Measurements from ENCODE around the gene SYDE2. TPM values are rescaled to one million over a fixed set of nuclear protein-coding genes. Genes with fewer than 3 reads are reported as not detected.
"Not testable (repeated sequence)": the region's sequence is repeated elsewhere in the genome, so short reads cannot be mapped to it uniquely, and the experiment has no call there.

The SYDE2 gene
- total and polyA plus RNA-seq, 2 donors (not counting 1 experiment from before 2014, with no cell fraction given), result 0.25 to 0.89 TPM

DNA sequence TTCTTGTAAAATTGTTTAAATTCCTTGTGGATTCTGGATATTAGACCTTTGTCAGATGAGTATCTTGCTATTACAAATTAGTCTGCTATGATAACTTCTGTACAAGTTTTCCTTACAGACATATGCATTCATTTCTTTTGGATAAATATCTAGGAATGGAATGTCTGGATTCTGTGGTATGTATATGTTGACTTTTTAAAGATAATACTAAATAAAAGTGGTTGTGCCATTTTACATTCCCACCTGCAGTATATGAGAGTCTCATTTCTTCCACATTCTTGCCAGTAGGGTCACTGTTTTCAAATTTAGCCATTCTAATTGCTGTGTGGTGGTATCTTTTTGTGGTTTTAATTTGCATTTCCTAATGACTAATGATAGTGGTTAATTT lies 53.9 kb downstream of the SYDE2 start:
- Mint-ChIP-seq H3K27ac (no peak overlapping the region), H3K4me3 (no peak overlapping the region), H3K9me3 (ENCODE audit: insufficient read depth) (no peaks in the 10 kb centered on the region), H3K4me1 (no peaks in the 10 kb centered on the region), H3K27me3 (peaks cover 8% of the 10 kb centered on the region)
- CTCF ChIA-PET, result no interaction called here
- Histone ChIP-seq H4K20me1 (ENCODE audit: control insufficient read depth, insufficient read depth, low read length, poor library complexity, severe bottlenecking) (no peaks in the 10 kb centered on the region), H3K9ac (ENCODE audit: low read length) (no peak overlapping the region), H3K27me3 (replicated peaks in 1 of 4; ENCODE audit: control extremely low read depth in 1 of 4, control insufficient read depth in 3 of 4, insufficient read depth in 4 of 4, low read length in 3 of 4) (peaks cover 0 to 4% (median 0%) of the 10 kb centered on the region in 4 experiments), H3K4me1 (ENCODE audit: control insufficient read depth in 2 of 2, insufficient read depth in 2 of 2, low read length in 2 of 2) (no peaks in the 10 kb centered on the region), H3K27ac (ENCODE audit: low read length in 2 of 2) (no peak overlapping the region), H3K79me2 (ENCODE audit: control insufficient read depth, insufficient read depth, low read length) (no peaks in the 10 kb centered on the region), H3K4me2 (replicated peaks; ENCODE audit: low read depth, low read length, poor library complexity, severe bottlenecking) (no peak overlapping the region), H3K9me3 (ENCODE audit: control extremely low read depth in 1 of 3, control insufficient read depth in 2 of 3, insufficient read depth in 1 of 3, low read length in 2 of 3) (no peaks in the 10 kb centered on the region), H3K36me3 (replicated peaks in 1 of 2; ENCODE audit: control extremely low read depth in 1 of 2, control insufficient read depth in 1 of 2, extremely low read depth in 1 of 2, insufficient read depth in 2 of 2, low read length in 1 of 2) (no peaks in the 10 kb centered on the region), H2AFZ (ENCODE audit: insufficient read depth, low read depth, low read length, poor library complexity, severe bottlenecking) (no peak overlapping the region), H3K4me3 (ENCODE audit: control extremely low read depth in 1 of 5, extremely low read depth in 1 of 5, insufficient read depth in 1 of 5, low read depth in 2 of 5, low read length in 4 of 5) (no peak overlapping the region)
- intact Hi-C loops (cut with micrococcal nuclease), result no loop called here
- POLR2A ChIA-PET, result no interaction called here
- TF ChIP-seq CTCF (IDR thresholded peaks at IDR 0.05), result no peak
- TF ChIP-seq EZH2 (IDR thresholded peaks at IDR 0.05; ENCODE audit: borderline replicate concordance, insufficient read depth, low read depth, low read length, poor library complexity, severe bottlenecking), result no peak
- DNase-seq, result no peak
- ATAC-seq (ENCODE audit: low read depth), result no peak

DNA sequence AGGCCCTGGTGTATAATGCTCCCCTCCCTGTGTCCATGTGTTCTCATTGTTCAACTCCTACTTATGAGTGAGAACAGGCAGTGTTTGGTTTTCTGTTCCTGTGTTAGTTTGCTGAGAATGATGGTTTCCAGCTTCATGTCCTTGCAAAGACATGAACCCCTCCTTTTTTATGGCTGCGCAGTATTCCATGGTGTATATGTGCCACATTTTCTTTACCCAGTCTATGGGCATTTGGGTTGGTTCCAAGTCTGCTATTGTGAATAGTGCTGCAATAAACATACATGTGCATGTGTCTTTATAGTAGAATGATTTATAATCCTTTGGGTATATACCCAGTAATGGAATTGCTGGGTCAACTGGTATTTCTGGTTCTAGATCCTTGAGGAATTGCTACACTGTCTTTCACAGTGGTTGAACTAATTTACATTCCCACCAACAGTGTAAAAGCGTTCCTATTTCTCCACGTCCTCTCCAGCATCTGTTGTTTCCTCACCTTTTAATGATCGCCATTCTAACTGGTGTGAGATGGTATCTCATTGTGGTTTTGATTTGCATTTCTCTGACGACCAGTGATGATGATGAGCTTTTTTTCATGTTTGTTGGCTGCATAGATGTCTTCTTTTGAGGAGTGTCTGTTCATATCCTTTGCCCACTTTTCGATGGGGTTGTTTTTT lies 54.4 kb downstream of the SYDE2 start:
- intact Hi-C loops (cut with micrococcal nuclease); H3K27ac Mint-ChIP-seq; H3K4me2 ChIP-seq (replicated peaks; ENCODE audit: low read depth, low read length, poor library complexity, severe bottlenecking); H3K4me3 Mint-ChIP-seq; H3K9me3 ChIP-seq (ENCODE audit: control extremely low read depth in 1 of 3, control insufficient read depth in 2 of 3, insufficient read depth in 1 of 3, low read length in 2 of 3); H2AFZ ChIP-seq (ENCODE audit: insufficient read depth, low read depth, low read length, poor library complexity, severe bottlenecking); H3K9ac ChIP-seq (ENCODE audit: low read length); H3K27me3 Mint-ChIP-seq; H4K20me1 ChIP-seq (ENCODE audit: control insufficient read depth, insufficient read depth, low read length, poor library complexity, severe bottlenecking); POLR2A ChIA-PET; H3K4me1 Mint-ChIP-seq; ATAC-seq (ENCODE audit: low read depth); H3K27me3 ChIP-seq (replicated peaks in 1 of 4; ENCODE audit: control extremely low read depth in 1 of 4, control insufficient read depth in 3 of 4, insufficient read depth in 4 of 4, low read length in 3 of 4); H3K4me3 ChIP-seq (ENCODE audit: control extremely low read depth in 1 of 5, extremely low read depth in 1 of 5, insufficient read depth in 1 of 5, low read depth in 2 of 5, low read length in 4 of 5); H3K27ac ChIP-seq (ENCODE audit: low read length in 2 of 2); H3K79me2 ChIP-seq (ENCODE audit: control insufficient read depth, insufficient read depth, low read length); DNase-seq; H3K9me3 Mint-ChIP-seq (ENCODE audit: insufficient read depth); H3K36me3 ChIP-seq (replicated peaks in 1 of 2; ENCODE audit: control extremely low read depth in 1 of 2, control insufficient read depth in 1 of 2, extremely low read depth in 1 of 2, insufficient read depth in 2 of 2, low read length in 1 of 2); H3K4me1 ChIP-seq (ENCODE audit: control insufficient read depth in 2 of 2, insufficient read depth in 2 of 2, low read length in 2 of 2): not testable (repeated sequence)
- WGBS (ENCODE audit: insufficient coverage), result no CpG with 5 or more reads among the region's 6 CpGs
- CTCF ChIA-PET, result interaction anchor here (1.3 kb wide), 1 partner anchor 108 kb away, joined by 3 read pairs; no protein-coding TSS in a partner anchor

Data from B cell (primary cell).